ENCODE measurements around the gene OOEP.
"Not testable (repeated sequence)": the region's sequence is repeated elsewhere in the genome, so short reads cannot be mapped to it uniquely, and the experiment has no call there.

- not testable (repeated sequence) for TF ChIP-seq CTCF (conservative IDR thresholded peaks at IDR 0.05); EZH2 (IDR thresholded peaks at IDR 0.05; ENCODE audit: low read depth)
These were observed 22.5 kb upstream of the OOEP start for GRCh38 chr6:73392188-73392587.
